K562 (cell line): Measurements from ENCODE around the gene ST7. TPM values are rescaled to one million over a fixed set of nuclear protein-coding genes. Genes with fewer than 3 reads are reported as not detected.

ENCODE experiments used
- ATAC-seq: fragments of 200-7000 bp; cut with Tn5 transposase; 3 replicates; pipeline ENCODE4 v1.9.1; 2020; ENCODE audit warnings: moderate library complexity
- BruUV-seq: library from RNA; stranded (reverse); fragments of 400-500 nt; replicated peaks from 2 replicates; lab custom pipeline; 2021; lab: Mats Ljungman, UMichigan
- CTCF ChIA-PET: fragments of 300-600 bp; formaldehyde crosslinking; extraction: SDS; loops from one replicate; lab custom pipeline; 2021; ENCODE audit warnings: low intra/inter-chr PET ratio; lab: Yijun Ruan, JAX
- POLR2A ChIA-PET: fragments of 300-600, 350-650 bp; sonication (Branson Sonifier 250); formaldehyde crosslinking; extraction: SDS; loops from one replicate; lab custom pipeline; 2021; ENCODE audit warnings: antibody characterized with exemption, inconsistent platforms; lab: Yijun Ruan, JAX
- DNase-seq, 4 experiments: peaks; one replicate each; pipeline versions ENCODE4 v3.0.0 to v3.0.0-alpha.2; 2011 to 2018; ENCODE audit warnings: low spot score in 3 of 4, mixed read lengths in 3 of 4; ENCODE audit errors: extremely low read depth in 1 of 4
- FAIRE-seq: peaks from 2 replicates; lab custom pipeline; 2011; peaks lifted over from hg19 to GRCh38; lab: Jason Lieb, UNC
- H2AFZ ChIP-seq: 2 replicates; pipeline ENCODE4 v1.6.0; 2011; ENCODE audit warnings: low read depth, low read length, control low read depth, inconsistent platforms
- H3K27ac ChIP-seq: fragments of 200-600 bp; 3 replicates; pipeline ENCODE4 v1.8.0; 2011; ENCODE audit warnings: low read depth, mild to moderate bottlenecking, control low read depth, inconsistent platforms, low read length, moderate library complexity, mixed read lengths; ENCODE audit errors: extremely low read depth
- H3K27me3 ChIP-seq, 2 experiments: fragments of 300-600 bp in 1 of 2; 2 replicates in 1 of 2; 3 replicates in 1 of 2; pipeline versions ENCODE4 v1.6.0 to v1.8.0; 2011; ENCODE audit warnings: inconsistent platforms in 2 of 2, low read length in 2 of 2, mild to moderate bottlenecking in 1 of 2, mixed read lengths in 1 of 2, moderate library complexity in 1 of 2; ENCODE audit not compliant: control insufficient read depth in 2 of 2, insufficient read depth in 2 of 2
- H3K36me3 ChIP-seq: fragments of 300-600 bp; 3 replicates; pipeline ENCODE4 v1.8.0; 2011; ENCODE audit warnings: mild to moderate bottlenecking, low read length, inconsistent platforms; ENCODE audit not compliant: control insufficient read depth, insufficient read depth
- H3K4me1 ChIP-seq, 2 experiments: fragments of 200-600 bp in 1 of 2; replicated peaks in 1 of 2; 2 replicates in 1 of 2; 3 replicates in 1 of 2; pipeline versions ENCODE4 v1.5.1 to v1.8.0; 2011; ENCODE audit warnings: inconsistent platforms in 2 of 2, low read length in 2 of 2, mild to moderate bottlenecking in 1 of 2, mixed read lengths in 1 of 2, moderate library complexity in 1 of 2; ENCODE audit not compliant: control insufficient read depth in 2 of 2, insufficient read depth in 2 of 2
- H3K4me2 ChIP-seq: 2 replicates; pipeline ENCODE4 v1.6.1; 2011; ENCODE audit warnings: low read length, control low read depth, inconsistent platforms, mixed read lengths; ENCODE audit not compliant: insufficient read depth
- H3K4me3 ChIP-seq: fragments of 200-600 bp; sonication (generic), shearing (Covaris generic); 2 replicates; pipeline ENCODE4 v1.5.1; 2016; ENCODE audit warnings: control low read depth, inconsistent platforms
- H3K79me2 ChIP-seq: fragments of 200-600 bp; 3 replicates; pipeline ENCODE4 v1.8.0; 2011; ENCODE audit warnings: low read length, inconsistent platforms; ENCODE audit not compliant: control insufficient read depth, insufficient read depth
- H3K9ac ChIP-seq, 2 experiments: 2 replicates each; pipeline versions ENCODE4 v1.6.0 to v1.6.1; 2011; ENCODE audit warnings: low read depth in 2 of 2, low read length in 2 of 2, control low read depth in 1 of 2, inconsistent platforms in 1 of 2, mild to moderate bottlenecking in 1 of 2, mixed read lengths in 1 of 2; ENCODE audit not compliant: insufficient read depth in 1 of 2
- H3K9me1 ChIP-seq: one replicate; pipeline ENCODE4 v1.6.0; 2011; ENCODE audit warnings: inconsistent platforms, mild to moderate bottlenecking, low read length, moderate library complexity; ENCODE audit not compliant: control insufficient read depth, insufficient read depth
- H3K9me3 ChIP-seq: replicated peaks from 2 replicates; pipeline ENCODE4 v1.5.1; 2011; ENCODE audit warnings: low read depth, low read length, inconsistent platforms; ENCODE audit not compliant: control insufficient read depth, insufficient read depth
- H4K20me1 ChIP-seq: replicated peaks from 2 replicates; pipeline ENCODE4 v1.6.1; 2011; ENCODE audit warnings: low read length, inconsistent platforms, mixed read lengths; ENCODE audit not compliant: control insufficient read depth, insufficient read depth
- CBFA2T3 ChIP-seq: fragments of 450-650 bp; IDR thresholded peaks from 2 replicates; pipeline ENCODE4 v1.6.1; 2017
- FUS ChIP-seq: fragments of 200-400 bp; formaldehyde crosslinking; optimal IDR thresholded peaks from 2 replicates; pipeline ENCODE3; 2017; ENCODE audit warnings: low read depth, low read length
- HBP1 ChIP-seq: fragments of 450-650 bp; formaldehyde crosslinking; IDR thresholded peaks from 2 replicates; pipeline ENCODE4 v1.4.0; 2022; ENCODE audit warnings: missing genetic modification characterization
- KLF6 ChIP-seq: fragments of 250-450 bp; sonication (Bioruptor Pico); IDR thresholded peaks from 2 replicates; pipeline ENCODE4 v1.4.0; 2020; ENCODE audit warnings: mild to moderate bottlenecking, moderate library complexity, borderline replicate concordance
- NR1H2 ChIP-seq: sonication (generic); formaldehyde crosslinking; IDR thresholded peaks from 2 replicates; pipeline ENCODE4 v1.4.0; 2020; ENCODE audit warnings: mild to moderate bottlenecking, missing genetic modification reagents
- RBM22 ChIP-seq: fragments of 200-400 bp; formaldehyde crosslinking; IDR thresholded peaks from 2 replicates; pipeline ENCODE4 v1.6.1; 2018; ENCODE audit warnings: low read length, low read depth; ENCODE audit not compliant: poor library complexity, severe bottlenecking
- SIN3B ChIP-seq: fragments of 450-650 bp; IDR thresholded peaks from 2 replicates; pipeline ENCODE4 v1.6.1; 2017; ENCODE audit warnings: low read depth, mild to moderate bottlenecking, moderate library complexity
- TCF3 ChIP-seq: sonication (generic); formaldehyde crosslinking; IDR thresholded peaks from 2 replicates; pipeline ENCODE4 v1.4.0; 2020; ENCODE audit warnings: mild to moderate bottlenecking, missing genetic modification reagents
- TCF7 ChIP-seq: sonication (generic); IDR thresholded peaks from 2 replicates; pipeline ENCODE4 v1.6.1; 2016; ENCODE audit warnings: antibody characterized with exemption, borderline replicate concordance
- ZBTB40 ChIP-seq, 2 experiments: fragments of 450-650 bp in 1 of 2; sonication (generic) in 1 of 2; formaldehyde crosslinking in 1 of 2; IDR thresholded peaks; 2 replicates each; pipeline versions ENCODE4 v1.7.1 to v1.9.0; 2016 to 2022; ENCODE audit warnings: inconsistent platforms in 1 of 2, mild to moderate bottlenecking in 1 of 2, missing genetic modification reagents in 1 of 2
- ZNF384 ChIP-seq: IDR thresholded peaks from 2 replicates; pipeline ENCODE4 v1.6.1; 2012; ENCODE audit warnings: low read depth, low read length, improper control_type of control experiment
- WGBS: fragments of 100-300 bp; shearing (Covaris generic); methylation state at CpG from one replicate; pipeline ENCODE4 v1.1.6; 2016; ENCODE audit warnings: low coverage, mixed read lengths; ENCODE audit not compliant: insufficient coverage; ENCODE audit errors: missing lambda C conversion rate; 5-methylcytosine and 5-hydroxymethylcytosine counted together
- in situ Hi-C: fragments of 300-500 bp; cut with MboI; formaldehyde crosslinking; loops from 4 replicates; pipeline ENCODE4 v1.15.0; 2018; ENCODE audit warnings: inconsistent platforms, mixed read lengths
- intact Hi-C: fragments of 100-400 bp; cut with micrococcal nuclease; formaldehyde crosslinking; loops from 2 replicates; pipeline ENCODE4 v1.14.2; 2022
- polyA plus RNA-seq, 8 experiments: library from polyadenylated mRNA; depleted of rRNA in 4 of 8; stranded (reverse) in 5 of 8; unstranded in 3 of 8; fragments of >200 nt; fragmentation: Nextera tagmentation in 2 of 8; fragmentation: Illumina TruSeq in 1 of 8; extraction: Ambion mirVana in 2 of 8; extraction: Trizol in 1 of 8; gene quantifications; 2 replicates each; pipeline versions ENCODE4 v1.2.1 to v1.2.3, GENCODE V29; 2011 to 2014; ENCODE audit warnings: inconsistent platforms in 1 of 8, missing spikeins in 1 of 8
- total RNA-seq, 7 experiments: library from RNA; depleted of rRNA in 6 of 7; stranded (reverse); fragments of >200 nt in 6 of 7; fragmentation: Illumina TruSeq in 2 of 7; extraction: Trizol in 2 of 7; gene quantifications; 2 replicates each; pipeline versions ENCODE4 v1.2.1 to v1.2.3, GENCODE V29; 2011 to 2021; ENCODE audit warnings: low replicate concordance in 1 of 7

ST7 gene
- total and polyA plus RNA-seq, 9 of the 15 experiments (the other 6 are each of a cell fraction or from before 2014, with no cell fraction given), result 23.9 to 56.3 (median 36.9) TPM

- H3K4me2 ChIP-seq, result no peak overlapping the region
- peaks cover 22% of the 10 kb centered on the region; the same call in 2 of the 3 replicates for H3K36me3 ChIP-seq
- POLR2A ChIA-PET, result interaction anchor here (0.6 kb wide), 1 partner anchor 442 kb away, joined by 3 read pairs; no protein-coding TSS in a partner anchor
- peaks cover 3 to 29% of the 10 kb centered on the region in 2 experiments for H3K4me1 ChIP-seq
- FAIRE-seq (no peak), ATAC-seq (no peak)
- H3K4me3 ChIP-seq, result no peak overlapping the region
- TF ChIP-seq NR1H2 (CRISPR knock-in tag) (no peak), RBM22 (no peak), ZBTB40 (IDR thresholded peaks at IDR 0.05) (no peak), ZBTB40 (CRISPR knock-in tag; IDR thresholded peaks at IDR 0.05) (no peak), CBFA2T3 (no peak), ZNF384 (no peak), SIN3B (no peak), FUS (no peak), KLF6 (CRISPR knock-in tag) (no peak), TCF7 (no peak), TCF3 (CRISPR knock-in tag) (no peak), HBP1 (CRISPR knock-in tag) (no peak)
- TF ChIP-seq, all 486 proteins: peak for 0
- no peaks in the 10 kb centered on the region for H3K9me3 ChIP-seq
- in situ Hi-C loops (no loop called here), intact Hi-C loops (no loop called here)
- H3K27me3 ChIP-seq, result no peaks in the 10 kb centered on the region
- no peaks in the 10 kb centered on the region for H3K9me1 ChIP-seq
- H3K27ac ChIP-seq, result no peak overlapping the region
- no peak overlapping the region for H3K9ac ChIP-seq
- no peak overlapping the region for H2AFZ ChIP-seq
- 82% methylated on average over 3 of the region's 3 CpGs for WGBS
- peaks cover 4% of the 10 kb centered on the region; the same call in 1 of the 2 replicates for H4K20me1 ChIP-seq
- CTCF ChIA-PET, result no interaction called here
- peaks cover 55% of the 10 kb centered on the region for H3K79me2 ChIP-seq
- no TSS peak for BruUV-seq
- no peak for DNase-seq
These were observed 139.5 kb downstream of the ST7 start for GRCh38 chr7:117092785-117093184.
